ENCODE data around the gene CTAGE15.
"Not testable (repeated sequence)": the region's sequence is repeated elsewhere in the genome, so short reads cannot be mapped to it uniquely, and the experiment has no call there.

DNA sequence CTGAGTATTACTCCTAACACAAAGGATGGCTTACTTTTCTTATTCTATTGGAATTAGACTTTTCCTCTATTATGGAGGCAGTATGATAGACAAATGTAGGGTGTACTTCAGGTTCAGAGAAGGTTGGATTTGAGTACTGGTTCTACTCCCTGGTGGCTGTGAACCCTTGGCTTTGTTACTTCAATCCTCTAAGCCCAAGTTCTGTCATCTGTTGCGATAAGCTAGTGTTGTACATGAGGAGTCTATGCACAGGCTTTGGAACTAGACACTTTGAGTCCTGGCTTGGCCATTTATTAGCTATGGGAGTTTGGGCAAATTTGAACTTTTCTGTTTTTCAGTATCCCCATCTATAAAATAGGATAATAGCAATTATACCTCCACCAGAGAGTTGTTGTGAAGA, 39.7 kb upstream of the CTAGE15 start:
- TF ChIP-seq, protein P1, sequence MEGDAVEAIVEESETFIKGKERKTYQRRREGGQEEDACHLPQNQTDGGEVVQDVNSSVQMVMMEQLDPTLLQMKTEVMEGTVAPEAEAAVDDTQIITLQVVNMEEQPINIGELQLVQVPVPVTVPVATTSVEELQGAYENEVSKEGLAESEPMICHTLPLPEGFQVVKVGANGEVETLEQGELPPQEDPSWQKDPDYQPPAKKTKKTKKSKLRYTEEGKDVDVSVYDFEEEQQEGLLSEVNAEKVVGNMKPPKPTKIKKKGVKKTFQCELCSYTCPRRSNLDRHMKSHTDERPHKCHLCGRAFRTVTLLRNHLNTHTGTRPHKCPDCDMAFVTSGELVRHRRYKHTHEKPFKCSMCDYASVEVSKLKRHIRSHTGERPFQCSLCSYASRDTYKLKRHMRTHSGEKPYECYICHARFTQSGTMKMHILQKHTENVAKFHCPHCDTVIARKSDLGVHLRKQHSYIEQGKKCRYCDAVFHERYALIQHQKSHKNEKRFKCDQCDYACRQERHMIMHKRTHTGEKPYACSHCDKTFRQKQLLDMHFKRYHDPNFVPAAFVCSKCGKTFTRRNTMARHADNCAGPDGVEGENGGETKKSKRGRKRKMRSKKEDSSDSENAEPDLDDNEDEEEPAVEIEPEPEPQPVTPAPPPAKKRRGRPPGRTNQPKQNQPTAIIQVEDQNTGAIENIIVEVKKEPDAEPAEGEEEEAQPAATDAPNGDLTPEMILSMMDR (IDR thresholded peaks at IDR 0.05) = not testable (repeated sequence)
- TF ChIP-seq POLR2A, POLR2AphosphoS5 (IDR thresholded peaks at IDR 0.05): not testable (repeated sequence)
